GM19372 (cell line): ENCODE data around the gene TNIP2.
A peak's percentile ranks its signal among the peaks of the same experiment; 100 is the strongest.
"Not testable (repeated sequence)": the region's sequence is repeated elsewhere in the genome, so short reads cannot be mapped to it uniquely, and the experiment has no call there.

ENCODE experiments used
- ATAC-seq: cut with Tn5 transposase; IDR thresholded peaks from one replicate; pipeline ENCODE4 v1.9.1; 2021; ENCODE audit warnings: mild to moderate bottlenecking, low read depth, moderate library complexity; ENCODE audit not compliant: unreplicated experiment

Gene TNIP2

GRCh38 chr4:2780643-2781042 is 24.5 kb upstream of the TNIP2 start:
- ATAC-seq = not testable (repeated sequence)

DNA sequence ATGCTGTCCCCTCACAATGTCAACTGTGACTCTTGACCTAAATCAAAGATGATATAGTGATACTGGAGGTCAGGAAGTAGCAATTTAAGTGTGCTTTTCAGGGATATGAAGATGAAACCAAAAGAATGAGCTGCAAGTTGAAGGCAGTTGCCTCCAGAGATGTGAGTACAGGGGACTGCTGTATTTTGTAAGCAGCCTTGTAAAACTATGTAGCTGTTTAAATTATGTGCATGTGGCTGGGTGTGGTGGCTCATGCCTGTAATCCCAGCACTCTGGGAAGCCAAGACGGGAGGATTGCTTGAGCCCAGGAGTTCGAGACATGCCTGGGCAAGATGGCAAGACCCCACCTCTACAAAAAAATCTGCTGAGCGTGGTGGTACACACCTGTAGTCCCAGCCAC is 15.1 kb upstream of the TNIP2 start:
- ATAC-seq = no peak

- no peak for ATAC-seq
Observed at GRCh38 chr4:2768921-2769336, 12.8 kb upstream of the TNIP2 start.

- ATAC-seq = no peak
Observed at GRCh38 chr4:2768124-2768523, 12.0 kb upstream of the TNIP2 start.

GRCh38 chr4:2767705-2768074 is 11.6 kb upstream of the TNIP2 start:
- ATAC-seq = no peak

- ATAC-seq = no peak
Observed at GRCh38 chr4:2767046-2767704, 11.0 kb upstream of the TNIP2 start.

DNA sequence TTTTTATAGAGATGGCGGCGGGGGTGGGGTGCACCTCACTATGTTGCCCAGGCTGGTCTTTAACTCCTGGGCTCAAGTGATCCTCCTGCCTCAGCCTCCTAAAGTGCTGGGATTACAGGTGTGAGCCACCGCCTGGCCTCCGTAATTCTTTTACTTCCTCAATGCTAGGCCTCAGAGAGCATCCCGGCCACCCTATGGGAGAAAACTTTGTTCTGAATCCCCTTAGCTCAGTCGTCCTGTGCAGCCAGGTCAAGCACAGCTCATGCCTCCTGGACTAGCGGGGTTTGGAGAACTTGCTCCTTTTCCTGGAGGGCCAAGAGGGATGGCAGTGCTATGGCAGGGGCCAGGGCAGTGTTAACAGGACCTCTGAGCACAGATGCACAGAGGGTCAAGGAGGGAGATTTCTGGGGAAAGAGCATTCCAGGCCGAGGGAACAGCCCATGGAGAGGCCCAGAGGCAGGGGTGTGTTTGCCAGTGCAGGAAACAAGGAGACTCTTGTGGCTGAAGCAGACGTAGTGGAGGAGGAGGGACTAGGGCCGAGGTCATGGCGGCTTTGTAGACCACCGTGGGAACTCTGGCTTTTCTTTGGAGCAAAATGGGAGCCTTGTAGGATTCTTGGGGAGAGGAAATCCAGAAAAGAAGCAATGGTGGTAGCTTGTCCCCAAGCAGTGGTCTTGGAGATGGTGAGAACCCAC is 9.8 kb upstream of the TNIP2 start:
- no peak for ATAC-seq

- ATAC-seq = peak; percentile 15
Observed at GRCh38 chr4:2763511-2763967, 7.4 kb upstream of the TNIP2 start.

- not testable (repeated sequence) for ATAC-seq
Observed at GRCh38 chr4:2762486-2763370, 6.6 kb upstream of the TNIP2 start.

DNA sequence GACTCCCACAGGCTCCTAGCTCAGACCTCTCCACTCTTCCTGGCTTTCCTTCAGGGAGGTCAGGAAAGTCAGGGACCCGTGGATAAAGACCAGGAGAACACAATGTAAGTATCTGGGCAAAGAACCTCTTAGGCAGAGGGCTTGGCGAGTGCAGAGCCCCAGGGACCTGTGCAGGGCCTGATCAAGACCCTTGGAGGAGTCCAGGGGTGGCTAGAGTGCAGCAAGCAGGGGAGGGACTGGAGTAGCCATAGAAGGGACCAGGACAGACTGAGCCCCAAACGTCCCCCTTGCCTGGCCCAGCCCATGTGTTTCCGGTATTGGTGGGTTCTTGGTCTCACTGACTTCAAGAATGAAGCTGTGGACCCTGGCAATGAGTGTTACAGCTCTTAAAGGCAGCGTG is 5.9 kb upstream of the TNIP2 start:
- no peak for ATAC-seq

DNA sequence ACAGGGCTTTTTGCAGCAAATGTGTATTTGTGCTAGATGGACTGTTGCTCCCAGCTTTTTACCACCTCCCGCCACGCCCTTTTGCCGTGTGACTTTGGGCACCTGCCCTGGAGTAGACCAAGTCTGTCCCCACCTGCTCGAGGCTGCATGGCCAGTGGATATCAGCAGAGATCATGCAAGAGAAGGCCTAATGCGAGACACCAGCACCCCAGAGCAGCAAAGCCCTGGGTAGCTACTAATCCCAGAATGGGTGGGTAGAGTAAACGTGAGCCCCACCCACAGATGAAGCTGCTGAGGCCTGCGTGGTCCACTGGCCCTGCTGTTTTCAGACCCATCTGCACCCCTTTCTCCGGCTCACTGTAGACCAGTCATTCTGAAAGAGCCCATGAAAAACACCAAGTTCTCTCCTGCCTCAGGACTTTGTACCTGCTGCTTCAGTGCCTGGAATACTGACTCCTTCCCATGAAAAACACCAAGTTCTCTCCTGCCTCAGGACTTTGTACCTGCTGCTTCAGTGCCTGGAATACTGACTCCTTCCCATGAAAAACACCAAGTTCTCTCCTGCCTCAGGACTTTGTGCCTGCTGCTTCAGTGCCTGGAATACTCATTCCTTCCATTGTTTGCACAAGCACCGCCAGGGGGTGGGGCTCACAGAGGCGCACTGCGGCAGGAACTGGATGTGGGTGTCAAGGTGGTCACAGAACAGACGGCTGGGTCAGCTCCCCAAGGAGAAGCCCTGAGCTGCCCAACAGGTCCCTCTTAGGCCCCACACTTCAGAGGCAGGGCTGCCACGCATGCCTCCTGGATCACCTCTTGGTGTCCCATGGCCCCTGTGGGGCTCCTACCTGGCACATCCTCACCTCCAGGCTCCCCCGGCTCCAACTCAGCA is 5.1 kb upstream of the TNIP2 start:
- ATAC-seq = no peak

DNA sequence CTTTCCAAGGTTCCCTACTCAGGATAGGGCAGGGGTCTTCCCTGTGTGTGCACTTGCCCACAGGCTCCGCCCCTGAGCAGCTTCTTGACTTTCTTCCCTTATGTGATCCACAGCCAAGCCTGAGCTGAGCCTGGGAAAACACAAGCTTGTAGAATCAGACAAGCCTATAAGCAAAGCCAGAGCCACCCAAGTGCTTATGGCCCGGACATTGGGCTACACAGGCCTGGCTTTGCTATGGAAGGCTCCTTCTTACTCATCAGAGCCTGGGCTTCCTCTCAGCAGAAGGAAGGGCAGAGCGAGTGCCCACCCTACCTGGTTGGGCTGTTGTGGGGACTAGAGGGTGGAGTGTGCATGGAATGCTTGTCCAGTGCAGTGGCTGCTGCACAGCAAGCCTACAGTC is 1.3 kb upstream of the TNIP2 start:
- no peak for ATAC-seq

GRCh38 chr4:2756691-2757350 is 685 bp upstream of the TNIP2 start:
- ATAC-seq = no peak

- ATAC-seq = no peak
Observed at GRCh38 chr4:2754848-2755819, 1.0 kb downstream of the TNIP2 start.

DNA sequence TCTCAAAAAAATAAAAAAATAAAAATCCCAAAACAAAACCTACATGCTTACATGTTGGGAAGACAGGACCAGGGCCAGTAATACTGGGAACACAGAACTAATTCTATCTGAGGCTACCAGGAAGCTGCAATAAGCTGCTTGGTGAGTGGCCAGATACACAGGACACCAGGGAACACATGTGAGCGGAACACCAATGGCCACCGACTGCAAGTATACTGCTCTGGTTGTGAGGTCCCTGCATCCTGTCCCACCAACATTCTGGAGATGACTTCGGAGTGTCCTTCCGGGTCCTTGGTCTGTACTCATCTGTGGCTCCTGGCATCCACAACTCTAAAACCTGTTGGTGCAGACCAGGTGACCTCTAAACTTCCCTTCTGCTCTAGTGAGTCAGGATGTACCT is 2.7 kb downstream of the TNIP2 start:
- ATAC-seq = no peak

GRCh38 chr4:2750719-2751605 is 5.2 kb downstream of the TNIP2 start:
- no peak for ATAC-seq

DNA sequence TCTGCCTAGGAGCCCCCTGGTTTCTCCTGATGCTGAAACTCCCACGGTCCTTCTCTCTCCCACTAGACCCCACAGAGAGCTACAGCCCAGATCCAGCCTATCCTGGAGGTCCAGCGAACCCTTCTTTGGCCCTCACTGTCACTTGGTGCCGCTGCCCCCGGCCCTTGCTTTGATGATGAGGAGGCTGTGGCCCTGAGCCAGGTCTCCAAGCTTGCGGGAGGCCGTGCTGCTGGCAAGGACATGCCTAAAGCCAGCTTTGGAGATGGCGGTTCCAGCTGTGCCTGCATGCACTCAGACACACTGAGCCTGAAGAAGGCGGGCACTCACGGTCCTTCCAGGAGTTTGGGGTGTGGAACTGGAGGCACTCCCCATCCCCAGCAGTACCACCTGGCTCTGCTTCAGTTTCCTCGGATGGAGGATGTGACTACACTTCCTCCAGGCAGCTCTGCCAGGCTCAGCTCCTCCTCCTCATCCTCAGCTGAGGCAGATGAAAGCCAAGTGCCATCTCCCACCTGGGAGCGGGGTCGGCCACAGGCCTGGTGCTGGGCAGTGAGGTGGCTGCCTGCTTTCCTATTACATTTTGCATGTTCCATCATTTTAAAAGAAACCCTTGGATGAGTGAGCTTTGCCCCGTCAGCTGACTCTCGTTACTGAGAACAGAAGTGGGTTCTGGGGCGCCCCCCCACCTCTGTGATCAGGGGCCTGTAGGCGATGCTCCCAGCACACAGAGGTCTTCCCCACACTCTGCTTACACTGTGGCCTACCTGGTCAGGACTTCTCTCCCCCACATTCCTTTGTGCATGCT is 9.0 kb downstream of the TNIP2 start:
- no peak for ATAC-seq
